ENCODE measurements around the gene SFTPA1. TPM values are rescaled to one million over a fixed set of nuclear protein-coding genes. Genes with fewer than 3 reads are reported as not detected.
"Not testable (repeated sequence)": the region's sequence is repeated elsewhere in the genome, so short reads cannot be mapped to it uniquely, and the experiment has no call there.

SFTPA1 gene
- total RNA-seq, 2 experiments from 2014 or later: not detected

DNA sequence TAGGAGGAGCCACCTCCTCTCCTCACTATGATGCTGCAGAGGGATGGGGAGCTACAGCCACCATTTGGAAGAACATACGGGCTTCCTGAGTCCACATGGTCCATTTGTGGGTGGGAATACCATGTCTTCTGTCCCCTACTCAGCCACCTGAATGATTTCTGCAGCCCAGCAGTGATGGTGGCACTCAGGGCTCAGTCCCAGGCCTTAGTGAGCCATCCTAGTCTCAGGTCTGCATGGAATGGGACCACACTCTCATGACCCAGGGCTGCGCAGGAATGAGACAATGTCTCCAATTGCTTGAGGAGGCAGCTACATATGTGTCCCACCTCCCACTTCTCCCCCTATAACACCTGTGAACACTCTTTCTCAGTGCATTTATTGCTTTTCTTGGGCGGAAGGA lies 4.8 kb downstream of the SFTPA1 start:
- no peaks in the 10 kb centered on the region for H3K36me3 Mint-ChIP-seq (ENCODE audit: low read depth)
- no peak overlapping the region for H3K27ac Mint-ChIP-seq
- H3K27ac ChIP-seq (ENCODE audit: low read depth in 1 of 2, low read length in 2 of 2): no peak overlapping the region
- no peaks in the 10 kb centered on the region for H3K36me3 ChIP-seq (ENCODE audit: insufficient read depth, low read length)
- CTCF ChIA-PET: no interaction called here
- H3K9me3 ChIP-seq (ENCODE audit: control insufficient read depth in 1 of 2, insufficient read depth in 1 of 2, low read length in 2 of 2): no peaks in the 10 kb centered on the region
- intact Hi-C loops (cut with DNase I, micrococcal nuclease): no loop called here
- TF ChIP-seq, protein P1, sequence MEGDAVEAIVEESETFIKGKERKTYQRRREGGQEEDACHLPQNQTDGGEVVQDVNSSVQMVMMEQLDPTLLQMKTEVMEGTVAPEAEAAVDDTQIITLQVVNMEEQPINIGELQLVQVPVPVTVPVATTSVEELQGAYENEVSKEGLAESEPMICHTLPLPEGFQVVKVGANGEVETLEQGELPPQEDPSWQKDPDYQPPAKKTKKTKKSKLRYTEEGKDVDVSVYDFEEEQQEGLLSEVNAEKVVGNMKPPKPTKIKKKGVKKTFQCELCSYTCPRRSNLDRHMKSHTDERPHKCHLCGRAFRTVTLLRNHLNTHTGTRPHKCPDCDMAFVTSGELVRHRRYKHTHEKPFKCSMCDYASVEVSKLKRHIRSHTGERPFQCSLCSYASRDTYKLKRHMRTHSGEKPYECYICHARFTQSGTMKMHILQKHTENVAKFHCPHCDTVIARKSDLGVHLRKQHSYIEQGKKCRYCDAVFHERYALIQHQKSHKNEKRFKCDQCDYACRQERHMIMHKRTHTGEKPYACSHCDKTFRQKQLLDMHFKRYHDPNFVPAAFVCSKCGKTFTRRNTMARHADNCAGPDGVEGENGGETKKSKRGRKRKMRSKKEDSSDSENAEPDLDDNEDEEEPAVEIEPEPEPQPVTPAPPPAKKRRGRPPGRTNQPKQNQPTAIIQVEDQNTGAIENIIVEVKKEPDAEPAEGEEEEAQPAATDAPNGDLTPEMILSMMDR (IDR thresholded peaks at IDR 0.05): no peak
- H3K27me3 ChIP-seq (ENCODE audit: control insufficient read depth in 1 of 2, insufficient read depth in 2 of 2, low read length in 2 of 2): peaks cover 4 to 8% of the 10 kb centered on the region in 2 experiments
- no peak overlapping the region for H3K4me3 Mint-ChIP-seq
- no peaks in the 10 kb centered on the region for H3K9me3 Mint-ChIP-seq
- H3K4me1 ChIP-seq (ENCODE audit: insufficient read depth, low read length): no peaks in the 10 kb centered on the region
- no peak for DNase-seq
- no peak for ATAC-seq (ENCODE audit: poor library complexity)
- no peaks in the 10 kb centered on the region for H3K27me3 Mint-ChIP-seq
- POLR2A ChIA-PET: no interaction called here
- no peaks in the 10 kb centered on the region for H3K4me1 Mint-ChIP-seq (ENCODE audit: low read depth)
- H3K4me3 ChIP-seq (ENCODE audit: low read length): no peak overlapping the region

GRCh38 chr10:79616164-79616563 lies 5.4 kb downstream of the SFTPA1 start:
- ATAC-seq (ENCODE audit: poor library complexity) (no peak), DNase-seq (no peak)
- no peaks in the 10 kb centered on the region for H3K36me3 ChIP-seq (ENCODE audit: insufficient read depth, low read length)
- H3K36me3 Mint-ChIP-seq (ENCODE audit: low read depth): no peaks in the 10 kb centered on the region
- ChIA-PET CTCF (no interaction called here), POLR2A (no interaction called here)
- no peak overlapping the region for H3K4me3 Mint-ChIP-seq
- TF ChIP-seq, protein P1 (IDR thresholded peaks at IDR 0.05): no peak
- H3K9me3 ChIP-seq (ENCODE audit: control insufficient read depth in 1 of 2, insufficient read depth in 1 of 2, low read length in 2 of 2): no peaks in the 10 kb centered on the region
- H3K4me1 Mint-ChIP-seq (ENCODE audit: low read depth): no peaks in the 10 kb centered on the region
- H3K9me3 Mint-ChIP-seq: no peaks in the 10 kb centered on the region
- no peak overlapping the region for H3K27ac Mint-ChIP-seq
- H3K27ac ChIP-seq (ENCODE audit: low read depth in 1 of 2, low read length in 2 of 2): no peak overlapping the region
- peaks cover 4 to 8% of the 10 kb centered on the region in 2 experiments for H3K27me3 ChIP-seq (ENCODE audit: control insufficient read depth in 1 of 2, insufficient read depth in 2 of 2, low read length in 2 of 2)
- intact Hi-C loops (cut with DNase I, micrococcal nuclease): no loop called here
- no peak overlapping the region for H3K4me3 ChIP-seq (ENCODE audit: low read length)
- H3K27me3 Mint-ChIP-seq: no peaks in the 10 kb centered on the region
- H3K4me1 ChIP-seq (ENCODE audit: insufficient read depth, low read length): no peaks in the 10 kb centered on the region

- H3K27me3 Mint-ChIP-seq: peaks cover 23% of the 10 kb centered on the region
- H3K36me3 Mint-ChIP-seq (ENCODE audit: low read depth); H3K4me1 ChIP-seq (ENCODE audit: insufficient read depth, low read length); H3K36me3 ChIP-seq (ENCODE audit: insufficient read depth, low read length); H3K27me3 ChIP-seq (ENCODE audit: control insufficient read depth in 1 of 2, insufficient read depth in 2 of 2, low read length in 2 of 2); H3K4me3 Mint-ChIP-seq; H3K27ac Mint-ChIP-seq; DNase-seq; H3K4me3 ChIP-seq (ENCODE audit: low read length); H3K27ac ChIP-seq (ENCODE audit: low read depth in 1 of 2, low read length in 2 of 2); ATAC-seq (ENCODE audit: poor library complexity); POLR2A ChIA-PET; CTCF ChIA-PET; H3K9me3 Mint-ChIP-seq; intact Hi-C loops (cut with DNase I, micrococcal nuclease); H3K4me1 Mint-ChIP-seq (ENCODE audit: low read depth): not testable (repeated sequence)
- peaks cover 0 to 11% of the 10 kb centered on the region in 2 experiments for H3K9me3 ChIP-seq (ENCODE audit: control insufficient read depth in 1 of 2, insufficient read depth in 1 of 2, low read length in 2 of 2)
Measured at GRCh38 chr10:79623663-79624062, 12.9 kb downstream of the SFTPA1 start.

DNA sequence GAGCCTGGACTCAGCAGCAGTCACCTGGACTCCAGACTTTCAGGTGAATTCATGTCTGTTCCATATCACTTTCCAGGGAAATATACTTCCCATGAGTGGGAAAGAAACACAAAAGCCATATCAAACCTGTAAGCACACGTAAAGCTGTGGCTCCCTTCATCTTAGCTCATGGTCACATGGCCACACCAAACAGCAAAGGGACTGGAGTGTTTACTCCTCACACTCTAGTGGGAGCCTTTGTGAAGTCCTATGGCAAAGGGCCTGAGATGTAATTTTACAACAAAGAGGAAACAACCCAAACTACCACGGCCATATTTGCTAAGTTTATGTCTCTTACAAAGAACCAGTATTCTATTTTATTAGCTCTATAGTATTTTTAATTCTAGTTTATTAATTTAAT lies 16.3 kb downstream of the SFTPA1 start:
- DNase-seq (no peak), ATAC-seq (ENCODE audit: poor library complexity) (no peak)
- Histone ChIP-seq H3K27me3 (ENCODE audit: control insufficient read depth in 1 of 2, insufficient read depth in 2 of 2, low read length in 2 of 2) (no peaks in the 10 kb centered on the region), H3K36me3 (ENCODE audit: insufficient read depth, low read length) (no peaks in the 10 kb centered on the region), H3K27ac (ENCODE audit: low read depth in 1 of 2, low read length in 2 of 2) (no peak overlapping the region), H3K4me3 (ENCODE audit: low read length) (no peak overlapping the region), H3K4me1 (ENCODE audit: insufficient read depth, low read length) (no peaks in the 10 kb centered on the region), H3K9me3 (ENCODE audit: control insufficient read depth in 1 of 2, insufficient read depth in 1 of 2, low read length in 2 of 2) (peaks cover 0 to 11% of the 10 kb centered on the region in 2 experiments)
- TF ChIP-seq, protein P1 (IDR thresholded peaks at IDR 0.05): no peak
- Mint-ChIP-seq H3K27me3 (peaks cover 33% of the 10 kb centered on the region), H3K4me1 (ENCODE audit: low read depth) (no peaks in the 10 kb centered on the region), H3K36me3 (ENCODE audit: low read depth) (peaks cover 3% of the 10 kb centered on the region), H3K27ac (no peak overlapping the region), H3K4me3 (no peak overlapping the region), H3K9me3 (peaks cover 4% of the 10 kb centered on the region)
- POLR2A ChIA-PET: no interaction called here
- CTCF ChIA-PET: no interaction called here
- intact Hi-C loops (cut with DNase I, micrococcal nuclease): no loop called here

All from CD4-positive, alpha-beta T cell (primary cell).